ENCODE data around the gene KRTAP19-6. TPM values are rescaled to one million over a fixed set of nuclear protein-coding genes. Genes with fewer than 3 reads are reported as not detected.

KRTAP19-6 gene
- total RNA-seq, 1 experiment from 2014 or later, result not detected

GRCh38 chr21:30579346-30579745 lies 37.7 kb upstream of the KRTAP19-6 start:
- intact Hi-C loops (cut with micrococcal nuclease; ENCODE audit: unreplicated experiment), result no loop called here
- H3K4me3 ChIP-seq (ENCODE audit: low read depth, low read length, poor library complexity, severe bottlenecking), result no peak overlapping the region
- BruUV-seq (replicated peaks), result no TSS peak
- POLR2A ChIA-PET (ENCODE audit: low non-redundant PET), result no interaction called here
- CTCF ChIA-PET, result no interaction called here
- H3K27ac ChIP-seq (ENCODE audit: low read depth, low read length, poor library complexity, severe bottlenecking), result no peak overlapping the region
- no peaks in the 10 kb centered on the region for H3K4me1 ChIP-seq (ENCODE audit: insufficient read depth, low read length, poor library complexity, severe bottlenecking)
- no peak for DNase-seq (ENCODE audit: low spot score)
- no peaks in the 10 kb centered on the region for H3K9me3 ChIP-seq (ENCODE audit: low read depth, low read length, poor library complexity, severe bottlenecking)
- H3K27me3 ChIP-seq (replicated peaks; ENCODE audit: insufficient read depth, low read depth, low read length, poor library complexity), result peaks cover 3% of the 10 kb centered on the region
- TF ChIP-seq EZH2 (IDR thresholded peaks at IDR 0.05; ENCODE audit: borderline replicate concordance, low read depth, low read length, poor library complexity, severe bottlenecking), result no peak
- H3K36me3 ChIP-seq (ENCODE audit: insufficient read depth, low read length, poor library complexity, severe bottlenecking), result no peaks in the 10 kb centered on the region

GRCh38 chr21:30577766-30578165 lies 36.1 kb upstream of the KRTAP19-6 start:
- no peaks in the 10 kb centered on the region for H3K4me1 ChIP-seq (ENCODE audit: insufficient read depth, low read length, poor library complexity, severe bottlenecking)
- intact Hi-C loops (cut with micrococcal nuclease; ENCODE audit: unreplicated experiment), result no loop called here
- no peak for TF ChIP-seq CTCF (conservative IDR thresholded peaks at IDR 0.05; ENCODE audit: low read depth, low read length)
- no peak for TF ChIP-seq EZH2 (IDR thresholded peaks at IDR 0.05; ENCODE audit: borderline replicate concordance, low read depth, low read length, poor library complexity, severe bottlenecking)
- CTCF ChIA-PET, result no interaction called here
- H3K4me3 ChIP-seq (ENCODE audit: low read depth, low read length, poor library complexity, severe bottlenecking), result no peak overlapping the region
- POLR2A ChIA-PET (ENCODE audit: low non-redundant PET), result no interaction called here
- no TSS peak for BruUV-seq (replicated peaks)
- H3K9me3 ChIP-seq (ENCODE audit: low read depth, low read length, poor library complexity, severe bottlenecking), result no peaks in the 10 kb centered on the region
- no peak for DNase-seq (ENCODE audit: low spot score)
- H3K27ac ChIP-seq (ENCODE audit: low read depth, low read length, poor library complexity, severe bottlenecking), result no peak overlapping the region
- no peaks in the 10 kb centered on the region for H3K36me3 ChIP-seq (ENCODE audit: insufficient read depth, low read length, poor library complexity, severe bottlenecking)
- no peaks in the 10 kb centered on the region for H3K27me3 ChIP-seq (replicated peaks; ENCODE audit: insufficient read depth, low read depth, low read length, poor library complexity)

GRCh38 chr21:30567617-30568016 lies 26.0 kb upstream of the KRTAP19-6 start:
- Histone ChIP-seq H3K4me1 (ENCODE audit: insufficient read depth, low read length, poor library complexity, severe bottlenecking) (no peaks in the 10 kb centered on the region), H3K27me3 (replicated peaks; ENCODE audit: insufficient read depth, low read depth, low read length, poor library complexity) (no peaks in the 10 kb centered on the region), H3K27ac (ENCODE audit: low read depth, low read length, poor library complexity, severe bottlenecking) (no peak overlapping the region), H3K9me3 (ENCODE audit: low read depth, low read length, poor library complexity, severe bottlenecking) (no peaks in the 10 kb centered on the region), H3K4me3 (ENCODE audit: low read depth, low read length, poor library complexity, severe bottlenecking) (no peak overlapping the region), H3K36me3 (ENCODE audit: insufficient read depth, low read length, poor library complexity, severe bottlenecking) (no peaks in the 10 kb centered on the region)
- BruUV-seq (replicated peaks), result no TSS peak
- ChIA-PET POLR2A (ENCODE audit: low non-redundant PET) (no interaction called here), CTCF (no interaction called here)
- intact Hi-C loops (cut with micrococcal nuclease; ENCODE audit: unreplicated experiment), result no loop called here
- DNase-seq (ENCODE audit: low spot score), result no peak
- TF ChIP-seq CTCF (conservative IDR thresholded peaks at IDR 0.05; ENCODE audit: low read depth, low read length) (no peak), EZH2 (IDR thresholded peaks at IDR 0.05; ENCODE audit: borderline replicate concordance, low read depth, low read length, poor library complexity, severe bottlenecking) (no peak)

- intact Hi-C loops (cut with micrococcal nuclease; ENCODE audit: unreplicated experiment), result no loop called here
- Histone ChIP-seq H3K27me3 (replicated peaks; ENCODE audit: insufficient read depth, low read depth, low read length, poor library complexity) (no peaks in the 10 kb centered on the region), H3K9me3 (ENCODE audit: low read depth, low read length, poor library complexity, severe bottlenecking) (peaks cover 7% of the 10 kb centered on the region), H3K36me3 (ENCODE audit: insufficient read depth, low read length, poor library complexity, severe bottlenecking) (no peaks in the 10 kb centered on the region), H3K27ac (ENCODE audit: low read depth, low read length, poor library complexity, severe bottlenecking) (no peak overlapping the region), H3K4me3 (ENCODE audit: low read depth, low read length, poor library complexity, severe bottlenecking) (no peak overlapping the region), H3K4me1 (ENCODE audit: insufficient read depth, low read length, poor library complexity, severe bottlenecking) (no peaks in the 10 kb centered on the region)
- ChIA-PET POLR2A (ENCODE audit: low non-redundant PET) (no interaction called here), CTCF (no interaction called here)
- TF ChIP-seq CTCF (conservative IDR thresholded peaks at IDR 0.05; ENCODE audit: low read depth, low read length) (no peak), EZH2 (IDR thresholded peaks at IDR 0.05; ENCODE audit: borderline replicate concordance, low read depth, low read length, poor library complexity, severe bottlenecking) (no peak)
- DNase-seq (ENCODE audit: low spot score), result no peak
- BruUV-seq (replicated peaks), result no TSS peak
Measured at GRCh38 chr21:30563630-30564029, 22.0 kb upstream of the KRTAP19-6 start.

Measured in A673 (cell line).